ENCODE data around the gene GPR21.

DNA sequence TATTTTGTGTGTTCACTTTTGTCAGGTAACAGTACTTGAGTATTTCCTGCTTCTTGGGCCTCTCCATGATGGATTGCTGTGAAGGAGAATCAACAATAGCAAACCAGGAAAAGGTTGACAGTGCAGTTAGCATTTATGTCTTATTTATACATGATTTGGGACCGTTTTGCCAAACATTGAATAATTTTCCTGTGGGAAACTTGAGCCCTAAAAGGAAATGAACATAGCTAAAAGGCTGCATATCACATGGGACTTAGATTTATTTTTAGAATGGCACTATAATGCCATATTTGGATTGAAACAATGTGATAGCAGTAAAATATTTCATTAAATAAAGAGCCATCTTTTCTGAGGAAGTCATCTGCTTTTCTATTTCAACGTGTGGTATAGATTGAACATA, 15.3 kb downstream of the GPR21 start:
- TF ChIP-seq EZH2 (IDR thresholded peaks at IDR 0.05; ENCODE audit: low read depth, unreplicated experiment) (no peak), ZNF331 (CRISPR knock-in tag; IDR thresholded peaks at IDR 0.05; ENCODE audit: low read depth) (no peak), POLR2AphosphoS5 (IDR thresholded peaks at IDR 0.05; ENCODE audit: low read depth) (no peak), CREB1 (CRISPR knock-in tag; IDR thresholded peaks at IDR 0.05; ENCODE audit: low read depth) (no peak)
- TF ChIP-seq, protein P1, sequence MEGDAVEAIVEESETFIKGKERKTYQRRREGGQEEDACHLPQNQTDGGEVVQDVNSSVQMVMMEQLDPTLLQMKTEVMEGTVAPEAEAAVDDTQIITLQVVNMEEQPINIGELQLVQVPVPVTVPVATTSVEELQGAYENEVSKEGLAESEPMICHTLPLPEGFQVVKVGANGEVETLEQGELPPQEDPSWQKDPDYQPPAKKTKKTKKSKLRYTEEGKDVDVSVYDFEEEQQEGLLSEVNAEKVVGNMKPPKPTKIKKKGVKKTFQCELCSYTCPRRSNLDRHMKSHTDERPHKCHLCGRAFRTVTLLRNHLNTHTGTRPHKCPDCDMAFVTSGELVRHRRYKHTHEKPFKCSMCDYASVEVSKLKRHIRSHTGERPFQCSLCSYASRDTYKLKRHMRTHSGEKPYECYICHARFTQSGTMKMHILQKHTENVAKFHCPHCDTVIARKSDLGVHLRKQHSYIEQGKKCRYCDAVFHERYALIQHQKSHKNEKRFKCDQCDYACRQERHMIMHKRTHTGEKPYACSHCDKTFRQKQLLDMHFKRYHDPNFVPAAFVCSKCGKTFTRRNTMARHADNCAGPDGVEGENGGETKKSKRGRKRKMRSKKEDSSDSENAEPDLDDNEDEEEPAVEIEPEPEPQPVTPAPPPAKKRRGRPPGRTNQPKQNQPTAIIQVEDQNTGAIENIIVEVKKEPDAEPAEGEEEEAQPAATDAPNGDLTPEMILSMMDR (conservative IDR thresholded peaks at IDR 0.05; ENCODE audit: low read depth in 2 of 2): no peak
